ENCODE results near the gene LRRC36.

The LRRC36 gene

GRCh38 chr16:67426022-67426421 lies 99.4 kb downstream of the LRRC36 start:
- no peaks in the 10 kb centered on the region for H3K9me3 ChIP-seq (ENCODE audit: low read length)
- peaks cover 24% of the 10 kb centered on the region for H3K27me3 ChIP-seq (ENCODE audit: insufficient read depth, low read length)

DNA sequence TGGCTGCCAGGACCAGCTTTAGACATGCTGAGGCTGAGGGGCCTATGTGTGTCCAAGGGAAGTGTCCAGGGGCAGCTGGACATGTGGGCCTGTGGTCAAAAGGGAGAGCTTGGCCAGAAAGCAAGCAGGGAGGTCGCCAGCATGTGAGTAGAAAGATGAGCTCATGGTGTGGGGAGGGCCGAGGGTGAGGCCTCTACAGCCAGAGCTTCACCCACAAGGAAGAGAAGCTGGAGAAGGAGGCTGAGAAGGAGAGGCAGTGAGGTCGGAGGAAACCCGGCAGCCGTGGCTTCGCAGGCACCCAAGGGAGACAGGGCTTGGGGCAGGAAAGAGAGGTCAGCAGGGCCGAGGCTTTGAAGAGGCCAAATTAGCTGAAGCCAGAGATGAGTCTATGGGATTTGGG lies 100.3 kb downstream of the LRRC36 start:
- H3K4me1 ChIP-seq (ENCODE audit: insufficient read depth, low read length): peaks cover 23% of the 10 kb centered on the region
- H3K36me3 ChIP-seq (ENCODE audit: insufficient read depth, low read length): no peaks in the 10 kb centered on the region
- no peak overlapping the region for H3K4me3 ChIP-seq (ENCODE audit: low read length)
- H3K9me3 ChIP-seq (ENCODE audit: low read length): no peaks in the 10 kb centered on the region
- no peak overlapping the region for H2AFZ ChIP-seq (ENCODE audit: low read depth, low read length)
- peaks cover 24% of the 10 kb centered on the region for H3K27me3 ChIP-seq (ENCODE audit: insufficient read depth, low read length)

More at GRCh38 chr16:67426022-67426421, 99.4 kb downstream of the LRRC36 start:
- H3K4me1 ChIP-seq (ENCODE audit: insufficient read depth, low read length): peaks cover 18% of the 10 kb centered on the region
- H3K36me3 ChIP-seq (ENCODE audit: insufficient read depth, low read length): no peaks in the 10 kb centered on the region
- no peak overlapping the region for H3K4me3 ChIP-seq (ENCODE audit: low read length)
- H2AFZ ChIP-seq (ENCODE audit: low read depth, low read length): no peak overlapping the region

DNA sequence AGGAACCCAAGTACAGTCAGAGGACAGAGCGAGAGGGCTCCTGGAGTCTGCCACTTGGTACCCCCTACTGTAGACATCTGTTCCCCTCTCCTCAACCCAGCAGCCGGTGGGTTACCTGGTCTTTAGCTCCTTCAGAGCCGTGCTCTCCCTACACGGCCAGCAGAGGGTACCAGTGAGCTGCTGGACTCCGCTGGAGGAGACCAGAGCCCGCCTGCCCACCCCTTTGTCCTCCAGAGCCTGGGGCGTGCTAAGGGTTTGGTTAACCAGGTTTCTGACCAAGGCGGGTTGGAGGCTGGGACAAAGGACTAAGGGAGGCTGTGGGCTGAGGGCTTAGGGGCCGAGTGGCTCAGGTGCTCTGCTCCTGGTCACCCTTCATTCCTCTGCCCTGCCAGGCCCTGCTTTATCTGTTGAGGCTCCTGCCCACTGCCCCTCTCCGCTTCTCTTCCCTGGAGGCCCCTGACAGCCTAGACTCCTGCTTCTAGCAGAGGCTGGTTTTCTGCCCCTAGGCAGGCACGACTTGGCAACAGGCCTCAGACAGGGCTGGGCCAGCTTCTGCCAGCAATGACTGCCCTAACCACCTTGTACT lies 101.6 kb downstream of the LRRC36 start:
- Histone ChIP-seq H3K4me1 (ENCODE audit: insufficient read depth, low read length) (peaks cover 31% of the 10 kb centered on the region), H3K36me3 (ENCODE audit: insufficient read depth, low read length) (no peaks in the 10 kb centered on the region), H2AFZ (ENCODE audit: low read depth, low read length) (no peak overlapping the region), H3K9me3 (ENCODE audit: low read length) (no peaks in the 10 kb centered on the region), H3K27me3 (ENCODE audit: insufficient read depth, low read length) (peaks cover 24% of the 10 kb centered on the region), H3K4me3 (ENCODE audit: low read length) (no peak overlapping the region)

GRCh38 chr16:67429053-67429798 lies 102.6 kb downstream of the LRRC36 start:
- Histone ChIP-seq H3K36me3 (ENCODE audit: insufficient read depth, low read length) (no peaks in the 10 kb centered on the region), H3K4me3 (ENCODE audit: low read length) (no peak overlapping the region), H3K4me1 (ENCODE audit: insufficient read depth, low read length) (peaks cover 22% of the 10 kb centered on the region), H2AFZ (ENCODE audit: low read depth, low read length) (no peak overlapping the region), H3K9me3 (ENCODE audit: low read length) (no peaks in the 10 kb centered on the region), H3K27me3 (ENCODE audit: insufficient read depth, low read length) (peaks cover 24% of the 10 kb centered on the region)

GRCh38 chr16:67429799-67430503 lies 103.3 kb downstream of the LRRC36 start:
- H2AFZ ChIP-seq (ENCODE audit: low read depth, low read length): no peak overlapping the region
- H3K27me3 ChIP-seq (ENCODE audit: insufficient read depth, low read length): peaks cover 24% of the 10 kb centered on the region
- H3K36me3 ChIP-seq (ENCODE audit: insufficient read depth, low read length): no peaks in the 10 kb centered on the region
- no peaks in the 10 kb centered on the region for H3K9me3 ChIP-seq (ENCODE audit: low read length)
- H3K4me1 ChIP-seq (ENCODE audit: insufficient read depth, low read length): peaks cover 15% of the 10 kb centered on the region
- H3K4me3 ChIP-seq (ENCODE audit: low read length): no peak overlapping the region

DNA sequence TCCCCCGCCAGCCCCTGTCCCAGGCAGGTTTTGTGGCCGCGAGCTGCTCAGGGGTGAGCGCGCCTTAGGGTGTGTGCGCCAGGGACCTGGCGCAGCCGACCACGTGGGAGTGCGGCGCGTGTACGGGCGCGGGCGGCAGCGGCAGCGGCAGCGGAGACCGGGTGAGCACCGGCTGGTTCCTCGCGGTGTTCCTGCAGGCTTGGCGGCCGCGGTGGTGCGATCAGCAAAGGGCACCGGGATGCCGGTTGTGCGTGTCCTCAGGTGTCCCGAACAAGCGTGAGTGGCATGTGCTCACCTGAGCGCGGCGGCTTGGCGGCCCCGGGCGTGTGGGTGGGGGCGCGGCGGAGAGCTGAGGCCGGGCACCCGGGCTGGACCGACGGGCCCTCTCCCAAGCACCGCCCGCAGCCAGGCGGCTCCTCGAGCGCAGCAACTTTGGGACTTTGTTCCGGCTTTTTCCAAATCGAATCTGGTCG lies 103.9 kb downstream of the LRRC36 start:
- Histone ChIP-seq H3K9me3 (ENCODE audit: low read length) (no peaks in the 10 kb centered on the region), H3K27me3 (ENCODE audit: insufficient read depth, low read length) (peaks cover 24% of the 10 kb centered on the region), H3K4me1 (ENCODE audit: insufficient read depth, low read length) (peaks cover 13% of the 10 kb centered on the region), H3K4me3 (ENCODE audit: low read length) (no peak overlapping the region), H2AFZ (ENCODE audit: low read depth, low read length) (no peak overlapping the region), H3K36me3 (ENCODE audit: insufficient read depth, low read length) (no peaks in the 10 kb centered on the region)

DNA sequence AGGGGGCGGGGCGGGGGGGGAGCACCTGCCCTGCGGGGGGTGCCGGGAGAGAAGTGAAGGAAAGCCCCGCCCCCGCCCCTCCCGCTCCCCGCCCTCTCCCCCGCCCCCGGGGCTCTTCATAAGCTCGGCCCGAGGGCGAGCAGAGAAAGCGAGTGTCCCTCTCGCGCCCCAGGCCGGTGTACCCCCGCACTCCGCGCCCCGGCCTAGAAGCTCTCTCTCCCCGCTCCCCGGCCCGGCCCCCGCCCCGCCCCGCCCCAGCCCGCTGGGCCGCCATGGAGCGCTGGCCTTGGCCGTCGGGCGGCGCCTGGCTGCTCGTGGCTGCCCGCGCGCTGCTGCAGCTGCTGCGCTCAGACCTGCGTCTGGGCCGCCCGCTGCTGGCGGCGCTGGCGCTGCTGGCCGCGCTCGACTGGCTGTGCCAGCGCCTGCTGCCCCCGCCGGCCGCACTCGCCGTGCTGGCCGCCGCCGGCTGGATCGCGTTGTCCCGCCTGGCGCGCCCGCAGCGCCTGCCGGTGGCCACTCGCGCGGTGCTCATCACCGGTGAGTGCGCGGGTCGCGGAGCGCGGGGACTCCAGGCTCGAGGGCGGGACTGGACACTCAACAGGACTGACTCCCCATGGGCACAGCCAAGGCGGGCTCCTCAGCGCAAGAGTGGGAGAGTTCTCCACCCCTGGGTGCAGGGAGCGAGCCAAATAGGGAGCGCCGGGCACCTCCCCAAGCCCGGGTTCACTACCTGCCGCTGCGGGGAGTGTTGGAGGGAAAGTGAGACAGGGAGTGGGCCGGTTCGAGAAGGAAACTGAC lies 104.6 kb downstream of the LRRC36 start, which contains the start of gene HSD11B2:
HSD11B2 (plus strand) TSS at position 145 of the 798 bp plus-strand sequence; CDS start at position 273, 128 bp downstream.
- H2AFZ ChIP-seq (ENCODE audit: low read depth, low read length): no peak within 1 kb of the TSS
- H3K36me3 ChIP-seq (ENCODE audit: insufficient read depth, low read length): no peaks in the 10 kb centered on the region
- H3K27me3 ChIP-seq (ENCODE audit: insufficient read depth, low read length): peaks cover 24% of the 10 kb centered on the region

DNA sequence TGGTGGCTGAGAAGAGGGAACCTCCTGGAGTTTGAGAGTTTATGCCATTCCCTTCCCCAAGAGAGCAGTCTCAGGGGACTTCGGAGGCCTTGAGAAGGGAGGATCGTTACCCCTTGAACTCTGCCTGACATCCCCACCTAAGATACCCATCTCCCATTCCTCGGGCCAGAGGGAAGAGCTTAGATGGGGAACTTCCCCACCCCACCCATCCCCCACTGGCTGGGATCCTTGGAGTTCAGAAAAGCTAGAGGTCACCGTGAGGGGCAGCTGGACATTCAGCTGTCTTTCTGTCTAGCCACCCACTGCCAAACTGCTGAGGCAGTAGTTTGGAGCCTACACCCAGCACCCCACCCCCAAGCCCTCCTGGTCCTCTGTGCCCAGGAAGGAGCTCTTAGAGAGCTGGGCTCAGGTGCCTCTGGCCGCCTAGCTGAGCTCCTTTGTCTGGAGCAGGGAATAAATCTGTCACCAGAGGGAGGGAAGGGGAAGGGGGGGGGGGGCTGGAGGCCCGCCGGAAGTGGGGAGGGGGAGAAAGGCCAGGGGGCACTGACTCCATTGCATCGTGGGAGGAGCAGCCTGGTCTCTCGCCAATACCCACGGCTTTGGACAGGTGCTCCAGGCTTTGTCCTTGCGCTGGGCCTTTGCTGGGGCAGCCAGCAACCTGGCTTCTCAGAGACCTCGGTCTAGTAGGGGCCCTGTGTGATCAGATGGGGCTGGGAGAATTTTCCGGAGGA lies 105.3 kb downstream of the LRRC36 start:
- Histone ChIP-seq H3K9me3 (ENCODE audit: low read length) (no peaks in the 10 kb centered on the region), H3K36me3 (ENCODE audit: insufficient read depth, low read length) (peaks cover under 1% of the 10 kb centered on the region), H2AFZ (ENCODE audit: low read depth, low read length) (no peak overlapping the region), H3K27me3 (ENCODE audit: insufficient read depth, low read length) (peaks cover 24% of the 10 kb centered on the region), H3K4me3 (ENCODE audit: low read length) (peak overlapping the region; percentile 41), H3K4me1 (ENCODE audit: insufficient read depth, low read length) (peaks cover 13% of the 10 kb centered on the region)

More for the DNA sequence above, 104.6 kb downstream of the LRRC36 start, which contains the start of gene HSD11B2:
- peaks cover 13% of the 10 kb centered on the region for H3K4me1 ChIP-seq (ENCODE audit: insufficient read depth, low read length)
- H3K4me3 ChIP-seq (ENCODE audit: low read length): peak within 1 kb of the TSS; percentile 41
- no peaks in the 10 kb centered on the region for H3K9me3 ChIP-seq (ENCODE audit: low read length)

GRCh38 chr16:67432506-67432890 lies 105.9 kb downstream of the LRRC36 start:
- Histone ChIP-seq H3K9me3 (ENCODE audit: low read length) (no peaks in the 10 kb centered on the region), H2AFZ (ENCODE audit: low read depth, low read length) (no peak overlapping the region), H3K4me3 (ENCODE audit: low read length) (peak overlapping the region; percentile 17), H3K36me3 (ENCODE audit: insufficient read depth, low read length) (peaks cover 4% of the 10 kb centered on the region), H3K4me1 (ENCODE audit: insufficient read depth, low read length) (peaks cover 13% of the 10 kb centered on the region), H3K27me3 (ENCODE audit: insufficient read depth, low read length) (peaks cover 24% of the 10 kb centered on the region)

DNA sequence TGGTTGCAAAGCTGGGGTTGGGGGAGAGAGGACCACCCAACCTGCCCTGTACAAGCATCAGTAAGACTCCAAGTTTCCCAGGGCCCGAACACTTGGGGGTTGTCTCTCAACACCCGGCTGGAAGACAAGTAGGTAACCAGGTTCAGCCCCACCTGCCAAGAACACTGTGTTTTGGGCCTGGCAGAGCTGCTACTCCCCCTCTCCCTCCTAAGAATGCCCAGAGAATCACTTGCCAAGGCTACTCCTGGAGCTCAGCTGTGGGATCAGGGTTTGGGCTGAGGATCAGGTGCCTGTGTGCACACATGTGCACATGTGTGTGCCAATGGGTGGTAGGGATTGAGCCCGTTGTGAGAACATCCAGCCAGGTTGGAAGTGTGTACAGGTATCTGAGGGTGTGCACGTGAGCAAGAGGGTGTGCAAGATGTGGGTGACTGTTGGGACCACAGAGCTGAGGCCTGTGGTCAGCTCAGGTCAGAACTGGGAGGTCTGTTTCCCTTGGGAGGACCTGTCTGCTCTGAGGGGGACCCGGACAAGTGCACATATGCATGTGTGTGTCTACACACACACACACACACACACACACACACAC lies 106.6 kb downstream of the LRRC36 start:
- Histone ChIP-seq H3K36me3 (ENCODE audit: insufficient read depth, low read length) (peaks cover 10% of the 10 kb centered on the region), H3K4me3 (ENCODE audit: low read length) (no peak overlapping the region), H3K27me3 (ENCODE audit: insufficient read depth, low read length) (peaks cover 24% of the 10 kb centered on the region), H3K9me3 (ENCODE audit: low read length) (no peaks in the 10 kb centered on the region), H3K4me1 (ENCODE audit: insufficient read depth, low read length) (peaks cover 13% of the 10 kb centered on the region), H2AFZ (ENCODE audit: low read depth, low read length) (no peak overlapping the region)
